AG08395 (cell line): ENCODE measurements around the gene SLC35E1.

Experiments used
- DNase-seq: peaks from one replicate; pipeline ENCODE4 v3.0.0; 2012; ENCODE audit warnings: mixed read lengths, low spot score

The SLC35E1 gene

DNA sequence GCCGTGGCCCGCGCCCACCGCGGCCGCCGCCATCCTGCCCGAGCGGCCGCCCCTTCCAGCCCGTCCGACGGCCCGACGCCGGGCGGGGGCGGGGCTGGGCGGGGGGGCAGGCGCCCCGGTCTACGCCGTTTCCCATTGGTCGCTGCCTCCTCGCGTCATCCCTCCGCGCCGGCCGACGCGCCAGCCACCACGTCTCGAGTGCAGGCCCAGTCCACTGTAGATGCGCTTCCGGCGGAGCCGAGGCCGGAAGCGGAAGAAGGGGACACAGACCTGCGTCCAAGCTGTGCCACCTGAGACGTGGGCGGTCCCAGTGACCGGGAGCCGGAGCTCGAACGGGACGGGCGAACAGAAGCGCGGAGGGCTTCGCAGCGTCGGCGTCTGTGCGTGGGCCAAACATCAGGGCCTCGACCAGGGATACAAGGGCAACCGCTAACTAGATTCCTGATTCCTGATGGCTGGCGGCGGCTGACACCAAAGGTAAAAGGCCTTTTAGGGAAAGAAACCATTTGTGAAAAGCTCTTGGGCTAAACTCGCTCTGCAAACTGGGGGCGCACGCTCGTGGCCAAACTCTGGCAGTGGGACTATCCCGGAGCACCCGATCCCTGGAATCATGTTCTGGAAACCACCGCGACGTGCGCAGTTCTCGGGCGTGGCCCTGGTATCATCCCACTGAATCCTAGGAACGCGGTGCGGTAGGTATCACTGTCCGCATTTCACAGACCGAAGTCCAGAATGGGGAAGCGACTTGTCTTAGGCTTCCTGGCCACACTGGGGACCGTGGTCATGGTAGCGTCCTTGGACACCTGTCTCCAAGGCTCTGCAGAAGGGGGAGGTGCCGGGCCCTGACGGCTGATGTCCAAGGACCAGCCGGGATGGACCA lies at the start of gene SLC35E1:
Gene SLC35E1 (minus strand): TSS at position 84 of the 880 bp plus-strand sequence. CDS start 51 bp downstream, at position 33.
- DNase-seq: peak; percentile 99

DNA sequence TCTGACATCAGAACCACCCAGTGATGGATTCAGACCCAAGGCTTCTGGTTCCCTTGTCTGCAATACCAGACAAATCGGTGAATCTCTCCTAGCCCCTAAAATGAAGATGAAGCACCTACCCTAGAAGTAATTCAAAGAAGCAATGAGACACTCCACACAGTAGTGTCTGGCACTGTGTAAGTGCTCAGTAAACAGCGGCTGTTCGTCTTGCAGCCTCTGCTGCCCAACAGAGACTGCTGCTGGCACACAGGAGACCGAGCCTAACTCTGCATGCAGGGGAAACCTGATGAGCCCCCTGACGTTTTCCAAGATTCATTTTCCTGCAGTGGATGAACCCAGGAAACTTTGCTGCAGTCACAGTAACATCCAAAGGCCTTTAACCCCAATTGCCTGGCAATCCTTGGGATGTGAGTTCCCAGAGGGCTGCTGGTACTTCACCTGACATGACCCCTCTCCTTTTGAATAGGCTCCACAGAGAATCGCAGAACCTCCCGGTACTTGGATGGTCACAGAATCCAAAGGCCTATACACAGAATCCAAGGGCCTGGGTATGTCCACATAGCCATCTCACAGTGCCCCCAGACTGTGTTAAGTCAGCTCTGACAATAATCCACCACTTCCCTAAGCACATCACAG lies 49.1 kb upstream of the SLC35E1 start:
- no peak for DNase-seq

DNA sequence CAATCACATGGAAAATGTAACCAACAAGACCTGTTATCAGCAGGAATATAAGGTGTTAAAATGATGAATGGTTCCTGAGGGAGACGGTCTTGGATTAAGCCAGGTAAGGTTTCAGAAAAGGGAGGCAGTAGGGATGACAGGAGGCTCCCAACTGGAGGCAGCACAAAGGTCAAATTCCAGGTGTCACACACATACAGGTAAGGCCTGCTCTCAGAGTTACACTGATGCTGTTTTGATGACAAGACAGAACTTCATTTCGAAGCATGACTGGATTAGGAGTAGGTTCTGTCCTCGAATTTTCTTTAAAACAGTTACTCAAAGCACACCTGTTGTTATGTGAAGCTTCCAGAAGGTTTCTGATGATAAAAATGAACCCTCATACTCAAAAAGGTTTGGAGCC lies 48.4 kb upstream of the SLC35E1 start:
- DNase-seq: no peak

DNA sequence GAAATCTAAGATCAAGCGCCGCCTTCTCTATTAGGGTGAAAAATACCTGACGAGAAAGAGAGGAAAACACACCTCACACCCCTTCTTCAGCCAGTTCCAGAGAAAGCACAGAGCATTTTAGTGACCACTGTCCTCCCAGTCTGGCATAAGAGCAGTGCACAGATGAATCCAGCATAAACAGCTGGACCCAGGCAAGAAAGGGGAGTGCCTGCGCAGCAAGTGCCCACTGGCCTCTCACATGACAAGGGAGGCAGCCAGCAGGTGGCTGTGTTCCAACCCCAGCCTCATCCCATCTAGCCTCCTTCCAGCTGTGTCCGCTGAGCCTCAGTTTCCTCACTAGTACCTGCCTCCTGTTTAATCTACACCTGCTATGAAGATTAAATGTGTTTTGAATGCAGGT lies 47.8 kb upstream of the SLC35E1 start:
- DNase-seq: no peak

DNA sequence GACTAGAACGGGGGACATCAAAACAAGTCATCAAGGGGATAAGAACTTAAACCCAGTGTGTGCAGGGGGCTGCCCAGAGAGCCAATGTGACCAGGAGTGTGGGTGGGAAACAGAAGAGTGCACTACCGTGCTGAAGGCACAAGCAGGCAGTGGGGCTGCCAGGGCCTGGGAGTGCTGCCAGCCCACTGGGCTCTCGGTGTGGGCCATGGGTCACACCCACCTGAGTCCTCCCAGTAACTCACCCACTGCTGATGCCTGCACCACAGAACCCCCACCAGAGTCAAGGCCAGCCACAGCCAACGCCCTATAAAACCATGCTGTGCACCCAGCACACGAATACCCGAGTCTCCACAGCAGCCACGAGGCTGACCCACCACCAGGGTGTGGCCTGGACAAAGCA lies 47.2 kb upstream of the SLC35E1 start:
- no peak for DNase-seq

DNA sequence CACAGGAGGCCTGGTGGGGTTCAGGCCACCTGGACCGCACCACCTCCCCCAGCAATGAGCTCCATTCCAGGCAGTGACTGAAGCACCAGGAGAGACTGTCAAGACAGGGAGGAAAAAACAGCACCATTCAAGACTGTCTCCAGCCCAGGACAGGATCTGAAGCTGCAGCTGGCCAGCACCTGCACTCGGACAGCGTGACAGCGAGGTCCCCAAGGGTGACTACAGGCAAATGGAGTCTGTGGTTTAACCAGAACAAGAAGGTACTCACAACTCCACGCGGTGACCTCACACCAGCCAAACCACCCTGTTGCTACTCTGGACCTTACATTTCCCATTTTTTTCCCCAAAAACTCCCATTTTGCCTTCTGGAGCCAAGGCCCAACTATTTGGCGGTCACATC lies 46.0 kb upstream of the SLC35E1 start:
- DNase-seq: no peak

DNA sequence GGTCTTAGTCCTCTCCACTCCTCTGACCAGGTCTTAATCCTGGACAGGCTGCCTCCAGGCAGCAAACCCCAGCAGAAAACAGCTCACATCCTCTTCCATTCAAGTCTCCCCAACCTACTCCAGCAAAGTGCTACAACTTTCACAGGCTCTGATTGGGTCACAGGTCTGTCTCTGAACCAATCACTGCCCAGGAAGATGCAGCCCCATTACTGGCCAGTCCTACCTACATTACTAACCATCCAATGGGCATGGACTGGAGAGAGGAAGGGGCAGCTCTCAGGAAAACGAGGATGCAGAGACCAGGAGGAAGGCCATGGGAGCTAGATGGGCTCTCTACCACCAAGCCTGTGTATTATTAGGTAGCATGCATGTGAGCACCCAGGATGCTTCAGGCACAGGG lies 43.6 kb upstream of the SLC35E1 start:
- DNase-seq: no peak

DNA sequence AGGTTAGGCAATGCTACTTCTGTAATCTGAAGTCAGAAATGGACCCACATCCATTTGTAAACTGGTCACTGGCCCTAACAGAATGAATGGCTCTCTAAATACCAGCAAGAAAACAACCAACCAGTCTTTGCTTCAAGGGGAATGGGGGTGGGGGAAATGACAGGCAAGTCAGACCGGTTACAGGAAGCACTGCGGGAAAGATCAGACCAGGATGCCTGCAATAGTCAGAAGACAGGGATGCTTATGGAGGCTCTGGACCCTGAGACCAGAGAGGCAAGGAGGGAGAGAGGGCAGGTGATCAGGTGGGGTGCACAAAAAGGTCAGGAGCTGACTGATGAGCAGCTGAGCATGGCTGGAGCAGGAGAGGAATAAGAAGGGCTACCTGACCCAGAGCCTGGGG lies 42.7 kb upstream of the SLC35E1 start:
- no peak for DNase-seq

DNA sequence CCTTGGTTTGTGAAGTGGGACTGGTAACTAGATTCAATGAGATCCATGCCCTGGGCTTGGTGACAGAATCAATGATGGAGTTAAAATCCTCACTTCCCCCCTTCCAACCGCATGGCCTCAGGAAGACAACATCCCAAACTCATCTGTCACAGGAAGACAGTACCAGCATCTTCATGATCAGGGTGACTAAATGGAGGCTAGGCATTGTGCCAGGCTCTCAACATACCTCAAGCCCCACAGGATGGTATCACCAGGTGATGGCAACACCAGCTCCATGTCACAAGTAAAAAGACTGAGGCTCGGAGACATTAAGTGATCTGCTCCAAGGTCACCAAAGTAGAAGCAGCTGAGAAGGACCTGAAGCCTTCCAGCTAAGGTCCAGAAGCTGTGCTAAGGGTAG lies 41.6 kb upstream of the SLC35E1 start:
- DNase-seq: no peak

DNA sequence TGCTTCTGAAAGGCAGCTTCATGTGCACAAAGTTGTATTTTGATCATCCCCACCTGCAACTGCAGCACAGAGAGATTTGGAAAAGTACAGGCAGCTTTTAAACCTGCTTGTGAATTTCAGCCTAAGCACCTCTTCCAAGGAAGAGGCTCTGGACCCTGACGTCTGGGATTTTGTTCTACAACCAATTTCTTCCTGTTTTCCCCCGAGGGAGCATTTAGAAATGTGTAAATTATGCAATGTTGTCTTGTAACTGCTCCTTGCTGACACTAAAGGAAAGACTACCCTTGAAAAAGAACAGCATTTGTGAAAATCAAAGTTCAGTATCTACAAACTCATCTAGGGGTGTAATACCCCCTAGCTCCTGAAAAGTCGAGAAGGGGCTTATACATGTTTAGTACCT lies 40.4 kb upstream of the SLC35E1 start:
- DNase-seq: no peak

DNA sequence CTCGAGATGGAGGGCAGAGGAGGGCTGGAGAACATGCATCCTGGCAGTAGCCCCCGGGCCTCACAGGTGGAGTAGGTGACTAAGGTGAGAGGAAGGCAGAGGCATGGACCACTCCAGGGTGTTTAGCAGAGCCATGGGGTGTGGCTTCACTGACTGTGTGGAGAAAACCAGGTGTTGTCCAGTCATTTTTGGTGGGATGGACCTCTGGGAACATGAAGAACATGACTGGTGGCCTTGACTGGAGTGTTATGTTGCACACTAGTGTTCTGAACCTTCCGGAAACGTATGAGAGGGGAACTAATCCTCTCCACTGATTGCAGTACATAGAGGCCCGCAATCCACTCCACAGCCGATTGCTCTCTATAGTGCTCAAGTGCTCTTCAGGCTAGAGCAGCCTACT lies 38.9 kb upstream of the SLC35E1 start:
- DNase-seq: no peak

DNA sequence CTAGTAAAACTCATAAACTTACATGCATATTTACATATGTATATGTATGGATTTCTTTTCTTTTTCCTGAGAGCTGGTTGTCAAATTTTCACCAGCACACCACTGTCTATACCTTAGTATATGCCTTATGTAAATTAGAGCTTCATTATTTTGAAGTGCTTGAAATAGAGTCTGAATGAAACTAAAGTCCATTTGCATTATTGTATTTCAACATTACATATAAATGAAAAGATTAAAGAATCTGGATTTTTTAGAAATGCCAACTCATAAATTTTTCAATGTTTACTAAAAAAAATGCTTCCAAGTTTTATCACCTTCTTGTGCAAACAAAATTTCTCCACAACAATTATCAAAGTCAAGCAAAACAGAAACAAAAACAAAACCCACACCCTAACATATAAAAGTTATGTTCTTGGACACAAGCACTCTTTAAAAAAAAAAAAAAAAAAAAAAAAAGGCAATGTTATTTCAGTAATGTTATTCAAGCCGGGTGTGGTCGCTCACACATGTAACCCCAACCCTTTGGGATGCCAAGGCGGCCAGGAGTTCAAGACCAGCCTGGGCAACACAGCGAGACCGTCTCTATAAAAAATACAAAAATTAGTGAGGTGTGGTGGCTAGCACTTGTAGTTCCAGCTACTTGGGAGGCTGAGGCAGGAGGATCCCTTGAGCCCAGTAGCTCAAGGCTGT lies 37.4 kb upstream of the SLC35E1 start:
- no peak for DNase-seq

DNA sequence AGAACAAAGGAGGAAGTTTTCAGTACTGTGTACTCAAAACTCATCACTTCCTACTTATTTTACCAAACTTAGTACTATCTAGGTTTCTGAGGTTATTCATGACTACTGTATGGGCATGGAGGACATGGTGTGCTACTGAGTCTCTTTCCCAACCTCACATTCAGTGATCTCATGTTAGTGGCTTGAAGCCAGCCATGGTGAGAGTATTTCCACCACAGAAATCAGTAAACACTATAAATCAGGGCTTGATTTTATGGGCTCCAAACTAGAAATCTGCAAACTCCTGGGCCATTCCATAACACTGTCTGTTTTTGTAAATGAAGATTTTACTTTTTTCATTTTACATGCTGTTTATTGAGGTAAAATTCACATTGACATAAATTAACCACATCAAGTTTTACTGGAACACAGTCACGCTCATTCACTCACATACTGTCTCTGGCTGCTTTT lies 36.1 kb upstream of the SLC35E1 start:
- peak; percentile 93 for DNase-seq

DNA sequence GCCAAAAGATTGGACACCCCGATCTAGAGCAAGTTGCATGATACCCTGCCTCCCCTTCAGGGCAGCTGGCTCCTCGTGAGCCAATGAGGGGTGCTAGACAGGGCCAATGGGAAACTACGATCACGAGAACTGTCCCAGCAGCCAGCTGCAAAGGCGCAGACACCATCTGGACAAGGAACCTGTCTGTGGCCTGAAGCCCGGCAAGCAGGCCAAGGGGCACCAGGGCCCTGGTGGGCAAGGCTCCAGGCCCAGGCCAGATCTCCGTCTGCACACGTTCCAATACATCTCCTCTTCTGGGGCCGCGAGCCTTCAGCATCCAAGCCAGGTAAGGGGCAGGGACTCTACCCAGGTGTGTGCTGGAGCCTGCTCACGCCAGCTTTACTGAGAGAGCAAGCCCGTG lies 35.6 kb upstream of the SLC35E1 start:
- no peak for DNase-seq

DNA sequence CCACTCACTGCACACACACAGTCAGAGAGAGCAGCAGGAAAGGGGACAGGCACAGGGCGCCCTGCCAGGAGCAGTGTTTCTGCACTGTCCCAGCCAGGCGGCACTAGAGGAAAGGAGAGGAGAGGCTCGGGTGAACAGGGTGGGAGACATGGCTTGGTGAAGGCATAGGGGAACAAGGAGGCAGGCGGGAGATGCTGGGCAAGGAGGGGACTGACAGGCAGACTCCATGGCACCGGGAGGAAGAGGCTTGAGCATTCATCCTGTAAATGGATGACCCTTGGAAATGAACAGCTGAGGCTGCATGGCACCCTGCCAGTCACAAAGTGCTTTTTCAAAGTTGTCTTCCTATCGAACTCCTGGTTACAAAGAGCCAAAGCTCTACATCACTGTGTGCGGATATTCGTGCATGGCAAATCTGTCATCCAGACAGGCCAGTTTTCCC lies 33.4 kb upstream of the SLC35E1 start:
- no peak for DNase-seq

DNA sequence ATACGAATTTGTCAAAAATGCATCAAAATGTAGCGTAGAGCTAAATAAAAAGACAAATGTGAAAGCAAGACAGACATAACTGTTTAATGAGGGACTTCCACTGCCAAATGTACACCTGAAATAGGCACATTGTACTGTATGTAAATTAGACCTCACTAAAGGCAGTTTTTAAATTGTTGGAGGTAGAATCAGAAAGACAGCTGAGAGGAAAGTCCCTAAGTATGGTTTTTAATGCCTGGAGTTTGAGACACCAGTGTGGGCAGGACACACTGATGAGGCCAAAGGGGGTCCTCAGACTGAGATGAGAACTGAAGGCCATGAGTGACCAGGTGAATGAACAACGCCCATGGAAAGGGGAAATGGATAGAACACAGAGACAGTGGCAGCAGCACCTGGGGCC lies 32.9 kb upstream of the SLC35E1 start:
- no peak for DNase-seq

DNA sequence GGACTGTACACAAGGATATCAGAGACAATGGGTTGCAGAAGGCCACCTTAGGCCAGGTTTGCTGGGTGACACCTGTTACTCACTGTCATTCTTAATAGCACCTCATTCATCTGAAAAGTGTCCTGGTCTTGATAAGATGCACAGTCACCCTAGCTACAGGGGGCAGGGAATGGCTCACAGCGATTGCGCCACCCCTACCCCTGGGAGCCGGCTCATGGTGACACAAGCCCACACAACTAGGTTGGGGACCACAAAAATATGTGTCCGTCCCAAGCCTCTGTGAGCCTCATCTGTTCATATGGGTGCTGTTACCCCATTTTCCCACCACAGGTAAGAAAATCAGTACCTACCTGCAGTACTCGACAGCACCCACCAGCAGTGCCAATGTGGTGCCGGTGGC lies 32.4 kb upstream of the SLC35E1 start:
- no peak for DNase-seq

DNA sequence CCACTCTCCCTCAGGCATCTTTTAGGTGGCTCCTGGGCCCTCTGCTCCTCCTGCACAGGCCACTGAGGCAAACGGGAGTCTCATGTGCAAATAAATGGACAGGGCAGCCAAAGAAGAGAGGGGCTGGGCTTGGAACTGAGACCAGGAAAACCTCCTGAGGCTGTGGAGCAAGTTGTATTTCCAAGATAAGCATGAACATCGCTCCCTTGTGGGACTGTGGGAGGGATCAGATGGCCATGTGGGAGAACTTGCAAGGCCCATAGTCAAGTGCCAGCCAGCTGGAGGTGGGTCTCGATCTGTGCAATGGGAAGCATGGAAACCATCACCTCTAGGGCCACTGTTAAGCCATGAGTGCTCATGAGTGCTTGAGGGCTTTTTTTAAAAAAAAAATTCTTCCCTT lies 30.9 kb upstream of the SLC35E1 start:
- no peak for DNase-seq

DNA sequence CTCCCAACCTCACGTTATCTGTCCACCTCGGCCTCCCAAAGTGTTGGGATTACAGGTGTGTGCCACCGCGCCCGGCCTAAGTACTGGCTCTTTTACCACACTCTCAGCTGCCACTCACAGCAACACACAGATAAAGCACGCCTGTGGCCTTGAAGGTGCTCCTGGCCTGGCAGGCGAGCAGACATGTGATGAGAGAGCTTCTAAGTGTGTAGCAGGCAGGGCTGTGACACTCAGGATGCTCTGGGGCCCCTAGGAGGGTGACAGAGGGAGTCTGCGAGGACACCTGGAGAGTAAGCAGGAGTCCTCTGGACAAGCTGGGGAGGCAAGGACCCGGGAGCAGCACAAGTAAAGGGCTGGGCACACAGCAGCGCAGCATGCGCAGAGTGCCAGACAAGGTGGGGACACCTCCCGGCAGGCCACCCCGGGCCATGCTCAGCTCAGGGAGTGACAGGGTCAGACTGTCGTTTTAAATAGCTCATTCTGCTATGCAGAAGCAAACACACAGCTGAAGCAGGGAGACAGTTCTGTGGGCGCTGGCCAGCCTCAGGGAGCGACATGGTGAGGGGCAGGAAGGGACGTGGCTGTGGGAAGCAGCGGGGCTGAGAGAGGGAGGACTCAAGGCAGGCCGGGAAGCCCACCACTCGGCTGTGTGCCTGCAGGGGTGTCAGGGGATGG lies 29.3 kb upstream of the SLC35E1 start:
- no peak for DNase-seq

DNA sequence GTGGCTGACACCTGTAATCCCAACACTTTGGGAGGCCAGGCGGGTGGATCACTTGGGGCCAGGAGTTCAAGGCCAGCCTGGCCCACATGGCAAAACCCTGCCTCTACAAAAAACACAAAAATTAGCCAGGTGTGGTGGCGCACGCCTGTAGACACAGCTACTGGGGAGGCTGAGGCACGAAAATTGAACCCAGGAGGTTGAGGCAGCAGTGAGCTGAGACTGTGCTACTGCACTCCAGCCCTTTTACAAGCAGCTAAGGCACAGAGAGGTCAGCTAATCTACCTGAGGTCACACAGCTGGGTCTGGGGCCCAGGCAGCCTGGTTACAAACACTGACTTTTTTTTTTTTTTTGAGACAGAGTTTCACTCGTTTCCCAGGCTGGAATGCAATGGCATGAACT lies 28.6 kb upstream of the SLC35E1 start:
- DNase-seq: no peak

DNA sequence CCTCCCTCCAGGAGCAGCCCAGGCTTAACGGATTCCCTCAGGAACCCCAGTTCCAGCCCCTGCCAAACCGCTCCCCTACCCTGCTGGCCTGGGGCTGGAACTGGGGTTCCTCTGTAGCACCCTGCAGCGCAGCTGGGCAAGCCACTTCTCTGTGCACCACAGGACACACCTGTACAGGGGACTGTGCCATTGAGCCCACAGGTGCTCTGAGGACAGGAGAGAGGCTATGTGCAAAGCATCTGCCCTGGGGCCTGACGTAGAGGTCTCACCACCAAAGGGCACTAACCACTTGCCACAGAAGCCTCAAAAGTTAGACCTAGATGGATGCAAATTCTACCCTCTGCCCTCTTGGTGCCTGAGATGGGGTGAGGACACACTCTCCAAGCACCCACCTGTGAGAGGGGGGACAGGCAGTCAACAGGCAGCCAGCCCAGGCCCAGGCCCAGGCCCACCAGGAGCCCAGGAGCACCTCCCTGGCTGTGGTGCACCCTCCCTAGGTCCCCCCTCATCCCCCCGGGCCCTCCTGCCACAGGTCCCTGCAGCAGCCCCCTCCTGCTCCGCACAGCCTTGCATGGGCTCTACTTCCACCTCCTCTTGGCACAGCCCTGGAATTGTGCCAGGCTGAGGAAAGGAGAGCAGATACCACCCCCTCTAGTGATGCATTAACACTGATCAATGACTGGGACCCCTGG lies 27.6 kb upstream of the SLC35E1 start:
- DNase-seq: no peak

DNA sequence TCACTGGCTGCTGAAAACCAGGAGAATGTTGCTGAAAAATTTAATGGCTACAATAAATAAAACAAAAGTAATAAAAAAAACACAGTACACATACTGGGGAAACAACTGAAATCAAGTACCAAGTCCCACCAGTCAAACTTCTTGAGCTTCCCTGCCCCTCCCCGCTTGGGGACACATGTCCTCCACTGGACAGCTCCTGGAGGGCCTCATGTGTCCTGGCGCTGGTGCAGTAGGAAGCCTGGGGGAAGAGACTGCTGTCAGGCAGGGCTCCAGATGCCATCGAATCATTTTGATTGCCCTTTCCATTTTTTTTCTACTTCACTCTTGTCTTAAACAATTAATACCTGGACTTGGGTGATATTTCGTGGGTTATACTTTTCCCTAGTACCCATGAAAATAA lies 26.6 kb upstream of the SLC35E1 start:
- DNase-seq: no peak
